ENCODE results near the gene SATB1. TPM values are rescaled to one million over a fixed set of nuclear protein-coding genes. Genes with fewer than 3 reads are reported as not detected.

Gene SATB1
- total RNA-seq, 1 donor from 2014 or later: 30.2 TPM

DNA sequence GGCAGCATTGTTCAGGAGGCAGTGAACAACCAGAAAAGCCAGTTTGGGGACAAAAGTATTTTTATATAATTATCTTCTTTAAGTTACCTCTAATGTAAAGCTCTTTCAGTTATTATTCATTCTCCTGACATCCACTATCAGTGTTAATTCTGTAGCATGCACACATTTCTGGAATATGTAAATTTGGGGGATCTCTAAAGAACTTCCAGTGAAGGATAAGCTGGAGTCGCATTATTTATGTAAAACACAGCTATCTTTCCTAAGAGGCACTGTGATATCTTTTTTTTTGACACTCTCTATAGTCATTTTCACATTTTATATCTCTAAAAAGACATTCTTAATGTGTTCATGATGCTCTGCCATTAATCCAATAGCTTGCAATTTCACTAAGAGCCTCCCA, 26.7 kb downstream of the SATB1 start:
- H3K36me3 ChIP-seq: peaks cover 33% of the 10 kb centered on the region
- no peaks in the 10 kb centered on the region for H3K9me3 ChIP-seq
- H3K27me3 ChIP-seq (ENCODE audit: low read depth): no peaks in the 10 kb centered on the region
- H3K4me3 ChIP-seq: no peak overlapping the region
- DNase-seq (no peak), ATAC-seq (no peak)
- intact Hi-C loops (cut with DNase I): no loop called here
- TF ChIP-seq, protein P1, sequence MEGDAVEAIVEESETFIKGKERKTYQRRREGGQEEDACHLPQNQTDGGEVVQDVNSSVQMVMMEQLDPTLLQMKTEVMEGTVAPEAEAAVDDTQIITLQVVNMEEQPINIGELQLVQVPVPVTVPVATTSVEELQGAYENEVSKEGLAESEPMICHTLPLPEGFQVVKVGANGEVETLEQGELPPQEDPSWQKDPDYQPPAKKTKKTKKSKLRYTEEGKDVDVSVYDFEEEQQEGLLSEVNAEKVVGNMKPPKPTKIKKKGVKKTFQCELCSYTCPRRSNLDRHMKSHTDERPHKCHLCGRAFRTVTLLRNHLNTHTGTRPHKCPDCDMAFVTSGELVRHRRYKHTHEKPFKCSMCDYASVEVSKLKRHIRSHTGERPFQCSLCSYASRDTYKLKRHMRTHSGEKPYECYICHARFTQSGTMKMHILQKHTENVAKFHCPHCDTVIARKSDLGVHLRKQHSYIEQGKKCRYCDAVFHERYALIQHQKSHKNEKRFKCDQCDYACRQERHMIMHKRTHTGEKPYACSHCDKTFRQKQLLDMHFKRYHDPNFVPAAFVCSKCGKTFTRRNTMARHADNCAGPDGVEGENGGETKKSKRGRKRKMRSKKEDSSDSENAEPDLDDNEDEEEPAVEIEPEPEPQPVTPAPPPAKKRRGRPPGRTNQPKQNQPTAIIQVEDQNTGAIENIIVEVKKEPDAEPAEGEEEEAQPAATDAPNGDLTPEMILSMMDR (IDR thresholded peaks at IDR 0.05): no peak
- H3K4me1 ChIP-seq: no peaks in the 10 kb centered on the region
- H3K27ac ChIP-seq: no peak overlapping the region

DNA sequence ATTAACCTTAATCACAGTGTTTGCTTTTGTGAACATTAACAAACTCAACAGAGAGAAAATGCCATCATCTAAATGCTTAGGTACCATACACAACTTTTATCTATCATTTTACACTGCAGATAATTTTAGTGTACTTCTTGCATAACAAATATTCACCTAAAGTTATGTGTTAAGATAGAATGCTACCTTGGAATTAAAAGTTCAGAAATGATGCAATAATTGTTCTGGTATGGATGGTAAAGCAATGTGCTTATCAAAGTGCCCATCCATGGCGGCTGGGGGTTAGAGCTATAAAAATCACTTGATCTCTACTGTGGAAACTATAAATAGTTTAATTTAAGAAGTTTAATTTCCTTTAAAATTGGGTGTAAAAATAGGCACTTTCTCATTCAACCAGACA, 28.7 kb downstream of the SATB1 start:
- H3K36me3 ChIP-seq: peaks cover 38% of the 10 kb centered on the region
- no peaks in the 10 kb centered on the region for H3K9me3 ChIP-seq
- no peak overlapping the region for H3K4me3 ChIP-seq
- H3K27ac ChIP-seq: no peak overlapping the region
- DNase-seq: no peak
- intact Hi-C loops (cut with DNase I): no loop called here
- no peaks in the 10 kb centered on the region for H3K27me3 ChIP-seq (ENCODE audit: low read depth)
- no peak for ATAC-seq
- H3K4me1 ChIP-seq: no peaks in the 10 kb centered on the region
- TF ChIP-seq, protein P1 (IDR thresholded peaks at IDR 0.05): no peak

DNA sequence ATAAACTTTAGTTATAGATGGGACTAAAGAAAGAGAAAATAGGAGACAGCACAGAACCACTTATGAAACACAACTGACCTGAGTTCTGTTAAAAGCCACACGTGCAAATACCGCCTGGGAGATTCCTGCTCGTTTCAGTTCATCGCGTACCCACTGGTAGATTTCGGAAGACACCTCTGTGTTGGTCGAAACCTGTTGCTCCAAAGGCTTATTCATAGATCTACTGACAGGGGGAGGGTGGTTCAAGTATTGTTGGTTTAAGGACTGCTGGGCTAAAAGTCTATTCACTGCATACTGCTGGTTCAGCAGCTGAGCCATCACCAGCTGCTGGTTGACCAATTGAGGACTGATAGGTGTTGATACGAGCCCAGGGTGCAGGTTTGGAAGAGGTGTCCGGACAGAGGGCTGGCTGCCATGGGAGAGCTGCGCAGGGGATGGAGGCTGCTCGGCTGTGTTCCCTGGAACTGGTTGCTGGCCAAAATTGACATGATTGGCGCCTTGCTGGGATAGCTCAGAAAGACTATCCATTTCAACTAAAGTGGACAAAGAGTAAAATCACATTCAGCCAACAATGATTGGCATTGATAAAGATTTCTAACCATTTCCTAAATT, 30.6 kb downstream of the SATB1 start:
- no peaks in the 10 kb centered on the region for H3K9me3 ChIP-seq
- intact Hi-C loops (cut with DNase I): no loop called here

DNA sequence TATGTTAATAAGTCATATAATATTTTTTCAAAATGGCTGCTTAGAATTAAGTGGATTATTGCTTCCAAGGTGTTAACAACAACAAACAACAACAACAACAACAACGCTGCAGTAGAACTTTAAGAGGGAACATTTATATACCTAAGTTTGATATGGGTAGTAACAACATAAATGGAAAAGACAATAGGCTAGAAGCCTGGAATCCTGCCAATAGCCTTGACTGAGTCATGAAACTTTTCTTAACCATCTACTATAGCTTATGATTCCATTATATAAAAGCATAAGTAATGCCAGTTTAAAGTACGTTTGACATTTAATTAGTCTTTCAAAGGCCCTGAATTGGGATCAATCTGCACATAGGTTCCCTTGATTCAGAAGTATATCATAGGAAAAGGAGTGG, 31.2 kb downstream of the SATB1 start:
- H3K36me3 ChIP-seq: peaks cover 38% of the 10 kb centered on the region
- DNase-seq: no peak
- intact Hi-C loops (cut with DNase I): no loop called here
- H3K27ac ChIP-seq: no peak overlapping the region
- H3K27me3 ChIP-seq (ENCODE audit: low read depth): no peaks in the 10 kb centered on the region
- H3K4me1 ChIP-seq: no peaks in the 10 kb centered on the region
- H3K4me3 ChIP-seq: no peak overlapping the region
- TF ChIP-seq, protein P1 (IDR thresholded peaks at IDR 0.05): no peak
- ATAC-seq: no peak
- H3K9me3 ChIP-seq: no peaks in the 10 kb centered on the region

More for the DNA sequence above, 30.6 kb downstream of the SATB1 start:
- H3K4me1 ChIP-seq: no peaks in the 10 kb centered on the region
- ATAC-seq: no peak
- H3K27me3 ChIP-seq (ENCODE audit: low read depth): no peaks in the 10 kb centered on the region
- TF ChIP-seq, protein P1 (IDR thresholded peaks at IDR 0.05): no peak
- no peak for DNase-seq
- H3K36me3 ChIP-seq: peaks cover 38% of the 10 kb centered on the region
- H3K27ac ChIP-seq: no peak overlapping the region
- no peak overlapping the region for H3K4me3 ChIP-seq

DNA sequence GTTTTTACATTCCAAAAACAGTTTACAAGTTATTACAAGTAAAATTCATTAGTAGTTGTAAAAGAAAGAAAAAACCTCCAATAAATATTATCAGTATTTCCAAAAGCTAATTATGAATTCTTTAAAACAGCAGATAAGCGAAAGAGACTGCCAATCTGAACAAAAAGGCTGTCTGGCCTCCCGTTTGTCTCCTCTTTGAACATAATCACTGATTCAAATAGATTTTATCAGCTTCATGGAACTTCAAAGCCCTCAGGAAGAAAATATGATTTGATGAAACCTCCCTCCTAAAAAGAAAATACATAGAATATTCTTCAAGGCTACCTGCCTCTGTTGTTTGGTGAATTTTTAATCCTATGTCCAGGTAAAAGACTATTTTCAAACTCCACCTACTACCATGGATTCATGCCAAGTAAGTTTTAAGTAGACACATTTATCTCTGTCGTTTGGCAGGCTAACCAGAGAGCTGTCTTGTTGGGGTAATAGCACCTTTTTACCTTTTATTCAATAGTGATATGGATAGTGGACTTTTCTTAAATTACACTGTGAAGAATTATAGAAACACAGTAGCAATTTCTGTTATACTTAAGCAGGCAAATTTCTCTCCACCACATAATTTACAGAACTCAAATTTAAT, 35.0 kb downstream of the SATB1 start:
- peaks cover 33% of the 10 kb centered on the region for H3K36me3 ChIP-seq
- TF ChIP-seq, protein P1 (IDR thresholded peaks at IDR 0.05): no peak
- H3K9me3 ChIP-seq: no peaks in the 10 kb centered on the region
- DNase-seq (no peak), ATAC-seq (no peak)
- no peaks in the 10 kb centered on the region for H3K4me1 ChIP-seq
- H3K4me3 ChIP-seq: no peak overlapping the region
- intact Hi-C loops (cut with DNase I): no loop called here
- no peaks in the 10 kb centered on the region for H3K27me3 ChIP-seq (ENCODE audit: low read depth)
- H3K27ac ChIP-seq: no peak overlapping the region
